Measurements from ENCODE around the gene IL1RL1. TPM values are rescaled to one million over a fixed set of nuclear protein-coding genes. Genes with fewer than 3 reads are reported as not detected.

Gene IL1RL1
- total and polyA plus RNA-seq, 2 experiments from 2014 or later: 6.0 to 13.1 TPM

DNA sequence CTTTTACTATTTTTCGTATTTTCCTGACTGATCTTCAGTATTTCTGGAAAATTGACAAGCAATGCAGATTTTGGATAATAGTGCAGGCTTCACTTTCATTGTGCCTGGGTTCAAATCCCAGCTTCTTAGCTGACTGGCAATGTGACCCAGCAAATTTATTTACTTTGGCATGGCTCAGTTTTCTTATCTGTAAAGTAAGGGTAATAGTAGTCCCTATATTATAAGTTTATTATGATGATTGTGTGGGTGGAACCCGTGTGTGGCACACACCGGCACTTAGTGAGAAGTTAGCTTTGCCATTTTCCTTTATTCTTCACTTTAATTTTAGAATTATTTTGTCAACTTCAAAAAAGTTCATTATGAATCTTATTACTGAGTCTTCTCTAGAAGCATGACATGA is 7.8 kb upstream of the IL1RL1 start:
- TF ChIP-seq EZH2 (IDR thresholded peaks at IDR 0.05; ENCODE audit: borderline replicate concordance): no peak
- no peak for TF ChIP-seq EZH2phosphoT487 (IDR thresholded peaks at IDR 0.05; ENCODE audit: low read depth, severe bottlenecking, unreplicated experiment)
- TF ChIP-seq, protein P1, sequence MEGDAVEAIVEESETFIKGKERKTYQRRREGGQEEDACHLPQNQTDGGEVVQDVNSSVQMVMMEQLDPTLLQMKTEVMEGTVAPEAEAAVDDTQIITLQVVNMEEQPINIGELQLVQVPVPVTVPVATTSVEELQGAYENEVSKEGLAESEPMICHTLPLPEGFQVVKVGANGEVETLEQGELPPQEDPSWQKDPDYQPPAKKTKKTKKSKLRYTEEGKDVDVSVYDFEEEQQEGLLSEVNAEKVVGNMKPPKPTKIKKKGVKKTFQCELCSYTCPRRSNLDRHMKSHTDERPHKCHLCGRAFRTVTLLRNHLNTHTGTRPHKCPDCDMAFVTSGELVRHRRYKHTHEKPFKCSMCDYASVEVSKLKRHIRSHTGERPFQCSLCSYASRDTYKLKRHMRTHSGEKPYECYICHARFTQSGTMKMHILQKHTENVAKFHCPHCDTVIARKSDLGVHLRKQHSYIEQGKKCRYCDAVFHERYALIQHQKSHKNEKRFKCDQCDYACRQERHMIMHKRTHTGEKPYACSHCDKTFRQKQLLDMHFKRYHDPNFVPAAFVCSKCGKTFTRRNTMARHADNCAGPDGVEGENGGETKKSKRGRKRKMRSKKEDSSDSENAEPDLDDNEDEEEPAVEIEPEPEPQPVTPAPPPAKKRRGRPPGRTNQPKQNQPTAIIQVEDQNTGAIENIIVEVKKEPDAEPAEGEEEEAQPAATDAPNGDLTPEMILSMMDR (IDR thresholded peaks at IDR 0.05; ENCODE audit: poor library complexity): no peak
- no peak for DNase-seq (ENCODE audit: low spot score)
- H4K20me1 ChIP-seq (ENCODE audit: insufficient read depth, poor library complexity, severe bottlenecking): no peaks in the 10 kb centered on the region
- 90% methylated on average over 3 of the region's 3 CpGs for WGBS (ENCODE audit: low lambda C conversion rate, missing lambda C conversion rate)
- no peaks in the 10 kb centered on the region for H3K36me3 ChIP-seq (replicated peaks; ENCODE audit: insufficient read depth, low read depth)
- no peaks in the 10 kb centered on the region for H3K9me3 ChIP-seq (ENCODE audit: low read depth)
- H3K4me2 ChIP-seq: no peak overlapping the region
- H3K4me3 ChIP-seq: no peak overlapping the region
- no peaks in the 10 kb centered on the region for H3K27me3 ChIP-seq
- H3K27ac ChIP-seq: no peak overlapping the region
- no peaks in the 10 kb centered on the region for H3K79me2 ChIP-seq
- no peak overlapping the region for H2AFZ ChIP-seq
- no peaks in the 10 kb centered on the region for H3K9me2 ChIP-seq (replicated peaks; ENCODE audit: insufficient read depth)
- H3K4me1 ChIP-seq (ENCODE audit: insufficient read depth): no peaks in the 10 kb centered on the region

DNA sequence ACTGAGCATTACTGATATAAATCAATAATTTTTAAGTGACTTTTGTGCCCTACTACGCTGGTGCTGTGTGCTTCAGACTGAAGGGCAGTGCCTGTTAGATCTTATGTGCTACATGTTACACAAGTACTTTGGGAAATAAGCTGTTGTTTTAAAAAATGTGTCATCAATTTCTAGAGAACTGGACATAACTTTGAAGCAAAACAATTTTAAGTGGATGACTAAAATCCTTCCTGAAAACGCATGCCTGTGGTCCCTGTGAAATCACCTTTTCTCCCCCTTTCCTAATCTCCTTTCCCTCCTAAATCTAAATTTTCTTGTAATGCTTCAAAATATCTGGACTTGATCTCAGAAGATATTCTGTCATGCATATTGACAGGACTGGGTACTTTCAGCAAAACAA is 7.1 kb upstream of the IL1RL1 start:
- no peaks in the 10 kb centered on the region for H3K27me3 ChIP-seq
- no peaks in the 10 kb centered on the region for H3K79me2 ChIP-seq
- no peaks in the 10 kb centered on the region for H3K4me1 ChIP-seq (ENCODE audit: insufficient read depth)
- H3K27ac ChIP-seq: no peak overlapping the region
- no peaks in the 10 kb centered on the region for H4K20me1 ChIP-seq (ENCODE audit: insufficient read depth, poor library complexity, severe bottlenecking)
- no peak overlapping the region for H3K4me3 ChIP-seq
- no peak overlapping the region for H2AFZ ChIP-seq
- 56% methylated on average over 2 of the region's 2 CpGs for WGBS (ENCODE audit: low lambda C conversion rate, missing lambda C conversion rate)
- TF ChIP-seq EZH2 (IDR thresholded peaks at IDR 0.05; ENCODE audit: borderline replicate concordance) (no peak), EZH2phosphoT487 (IDR thresholded peaks at IDR 0.05; ENCODE audit: low read depth, severe bottlenecking, unreplicated experiment) (no peak)
- TF ChIP-seq, protein P1 (IDR thresholded peaks at IDR 0.05; ENCODE audit: poor library complexity): no peak
- DNase-seq (ENCODE audit: low spot score): no peak
- no peaks in the 10 kb centered on the region for H3K9me2 ChIP-seq (replicated peaks; ENCODE audit: insufficient read depth)
- no peaks in the 10 kb centered on the region for H3K36me3 ChIP-seq (replicated peaks; ENCODE audit: insufficient read depth, low read depth)
- no peak overlapping the region for H3K4me2 ChIP-seq
- no peaks in the 10 kb centered on the region for H3K9me3 ChIP-seq (ENCODE audit: low read depth)

DNA sequence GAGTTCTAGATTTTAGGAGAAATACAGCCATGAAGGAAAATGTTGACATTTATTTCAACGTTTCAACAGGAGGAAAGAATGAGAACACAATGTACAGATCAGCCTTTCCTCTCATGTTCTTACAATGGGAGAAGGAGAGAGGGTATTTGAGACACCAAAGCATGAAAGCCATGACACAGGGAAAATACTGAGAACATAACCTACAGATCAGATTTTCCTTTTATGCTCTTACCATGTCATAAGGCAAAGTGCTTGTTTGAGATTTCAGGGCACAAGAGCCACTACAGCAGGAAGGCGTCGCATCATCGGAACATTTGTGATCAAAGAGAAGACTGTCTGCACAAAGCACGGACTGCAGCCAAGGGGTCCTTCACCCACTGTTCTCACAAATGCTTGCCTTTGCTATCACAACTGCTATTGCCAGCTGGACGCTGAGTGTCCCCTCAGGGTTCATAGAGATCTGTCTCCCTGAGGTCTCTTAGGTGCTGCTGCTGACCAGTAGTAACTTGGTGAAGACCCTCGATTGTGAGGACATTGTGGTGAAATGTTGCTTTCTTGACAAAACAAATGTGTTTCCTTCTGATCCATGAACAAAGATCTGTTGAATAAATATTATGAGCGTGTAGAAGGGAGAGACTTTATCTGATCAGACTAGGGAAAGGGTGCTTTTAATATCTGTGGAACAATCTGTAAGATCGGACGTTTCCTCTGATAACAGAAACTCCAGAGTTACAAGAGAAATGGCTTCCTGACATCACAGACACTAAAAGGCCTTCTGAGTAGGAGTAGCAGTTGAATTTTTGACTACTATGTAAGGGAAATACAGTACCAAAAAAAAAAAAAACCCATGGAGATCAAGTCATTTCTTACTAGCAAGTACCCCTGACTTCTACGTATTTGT is 6.4 kb upstream of the IL1RL1 start:
- H3K27me3 ChIP-seq: no peaks in the 10 kb centered on the region
- H3K4me1 ChIP-seq (ENCODE audit: insufficient read depth): no peaks in the 10 kb centered on the region
- H3K27ac ChIP-seq: no peak overlapping the region
- H3K9me3 ChIP-seq (ENCODE audit: low read depth): no peaks in the 10 kb centered on the region
- H3K4me3 ChIP-seq: no peak overlapping the region
- H3K36me3 ChIP-seq (replicated peaks; ENCODE audit: insufficient read depth, low read depth): no peaks in the 10 kb centered on the region
- no peak overlapping the region for H2AFZ ChIP-seq
- no peak overlapping the region for H3K4me2 ChIP-seq
- H3K79me2 ChIP-seq: no peaks in the 10 kb centered on the region
- no peaks in the 10 kb centered on the region for H3K9me2 ChIP-seq (replicated peaks; ENCODE audit: insufficient read depth)
- DNase-seq (ENCODE audit: low spot score): no peak
- 72% methylated on average over 11 of the region's 11 CpGs for WGBS (ENCODE audit: low lambda C conversion rate, missing lambda C conversion rate)
- H4K20me1 ChIP-seq (ENCODE audit: insufficient read depth, poor library complexity, severe bottlenecking): no peaks in the 10 kb centered on the region
- TF ChIP-seq EZH2phosphoT487 (IDR thresholded peaks at IDR 0.05; ENCODE audit: low read depth, severe bottlenecking, unreplicated experiment): no peak
- TF ChIP-seq, protein P1 (IDR thresholded peaks at IDR 0.05; ENCODE audit: poor library complexity): no peak
- TF ChIP-seq EZH2 (IDR thresholded peaks at IDR 0.05; ENCODE audit: borderline replicate concordance): no peak
